H1 (cell line): ENCODE data around the gene VPS13D. TPM values are rescaled to one million over a fixed set of nuclear protein-coding genes. Genes with fewer than 3 reads are reported as not detected.

ENCODE experiments used
- CTCF ChIA-PET: fragments of 300-600 bp; sonication (Branson Sonifier 250); formaldehyde crosslinking; loops from one replicate; lab custom pipeline; 2021; ENCODE audit not compliant: partially characterized antibody; lab: Charles Lee
- POLR2A ChIA-PET: fragments of 300-600 bp; sonication (Branson Sonifier 250); formaldehyde crosslinking; loops from one replicate; lab custom pipeline; 2021; ENCODE audit warnings: inconsistent platforms; ENCODE audit not compliant: partially characterized antibody; lab: Charles Lee
- DNase-seq, 2 experiments: peaks; one replicate each; pipeline versions ENCODE4 v3.0.0 to v3.0.0-alpha.2; 2010 to 2022; ENCODE audit warnings: low spot score in 2 of 2, low read depth in 1 of 2, mixed read lengths in 1 of 2
- FAIRE-seq: peaks from 2 replicates; lab custom pipeline; 2011; peaks lifted over from hg19 to GRCh38; lab: Jason Lieb, UNC
- H2AFZ ChIP-seq: 2 replicates; pipeline ENCODE4 v1.8.1; 2012; ENCODE audit warnings: low read length, inconsistent platforms
- H2AK5ac ChIP-seq: 2 replicates; pipeline ENCODE4 v1.6.1; 2013; ENCODE audit warnings: low read depth, low read length
- H2BK120ac ChIP-seq: replicated peaks from 2 replicates; pipeline ENCODE3; 2013; ENCODE audit warnings: low read depth, low read length, inconsistent platforms
- H2BK12ac ChIP-seq: 2 replicates; pipeline ENCODE4 v1.6.1; 2013; ENCODE audit warnings: low read depth, low read length
- H2BK15ac ChIP-seq: 2 replicates; pipeline ENCODE4 v1.6.1; 2013; ENCODE audit warnings: low read length
- H2BK20ac ChIP-seq: 2 replicates; pipeline ENCODE4 v1.6.1; 2013; ENCODE audit warnings: low read length
- H2BK5ac ChIP-seq: 2 replicates; pipeline ENCODE4 v1.6.1; 2013; ENCODE audit warnings: low read depth, low read length
- H3K14ac ChIP-seq: 2 replicates; pipeline ENCODE4 v1.6.1; 2013; ENCODE audit warnings: inconsistent platforms; ENCODE audit not compliant: insufficient read length
- H3K18ac ChIP-seq: 2 replicates; pipeline ENCODE4 v1.6.1; 2013; ENCODE audit warnings: low read length; ENCODE audit errors: extremely low read depth
- H3K23ac ChIP-seq: 2 replicates; pipeline ENCODE4 v1.6.1; 2013; ENCODE audit warnings: inconsistent platforms; ENCODE audit not compliant: insufficient read length
- H3K23me2 ChIP-seq: 2 replicates; pipeline ENCODE4 v1.6.1; 2013; ENCODE audit warnings: low read depth, low read length
- H3K27ac ChIP-seq: 2 replicates; pipeline ENCODE4 v1.6.1; 2011; ENCODE audit warnings: low read depth, low read length, inconsistent platforms
- H3K27me3 ChIP-seq, 4 experiments: replicated peaks in 1 of 4; 1 replicate in 1 of 4; 2 replicates in 3 of 4; pipeline versions ENCODE4 v1.6.1 to v1.8.1; 2011 to 2013; ENCODE audit warnings: low read length in 3 of 4, mild to moderate bottlenecking in 3 of 4, inconsistent platforms in 2 of 4, mixed read lengths in 2 of 4, moderate library complexity in 1 of 4; ENCODE audit not compliant: control insufficient read depth in 3 of 4, insufficient read depth in 3 of 4; ENCODE audit errors: extremely low read depth in 1 of 4
- H3K36me3 ChIP-seq, 4 experiments: 2 replicates each; pipeline versions ENCODE4 v1.6.1 to v1.8.1; 2011 to 2013; ENCODE audit warnings: mild to moderate bottlenecking in 4 of 4, low read length in 3 of 4, moderate library complexity in 2 of 4, control low read depth in 1 of 4, inconsistent platforms in 1 of 4; ENCODE audit not compliant: insufficient read depth in 4 of 4, control insufficient read depth in 2 of 4
- H3K4ac ChIP-seq: replicated peaks from 2 replicates; pipeline ENCODE3; 2013; ENCODE audit warnings: low read length, low read depth, mixed read lengths, inconsistent platforms; ENCODE audit not compliant: insufficient read length
- H3K4me1 ChIP-seq, 4 experiments: replicated peaks in 1 of 4; 1 replicate in 1 of 4; 2 replicates in 3 of 4; pipeline versions ENCODE4 v1.6.1 to v1.8.1; 2011 to 2013; ENCODE audit warnings: low read length in 3 of 4, inconsistent platforms in 2 of 4, mixed read lengths in 1 of 4; ENCODE audit not compliant: insufficient read depth in 4 of 4, control insufficient read depth in 3 of 4
- H3K4me2 ChIP-seq, 2 experiments: 2 replicates each; pipeline versions ENCODE4 v1.6.1 to v1.8.1; 2011 to 2013; ENCODE audit warnings: low read depth in 2 of 2, low read length in 2 of 2, control low read depth in 1 of 2, inconsistent platforms in 1 of 2, mild to moderate bottlenecking in 1 of 2; ENCODE audit not compliant: insufficient read depth in 1 of 2
- H3K4me3 ChIP-seq, 4 experiments: fragments of 200-600, 300-600 bp in 1 of 4; sonication (generic), shearing (Covaris generic), sonication (Bioruptor Twin) in 1 of 4; 2 replicates each; pipeline versions ENCODE4 v1.5.1 to v1.8.1; 2011 to 2016; ENCODE audit warnings: low read length in 4 of 4, low read depth in 3 of 4, control low read depth in 2 of 4, inconsistent platforms in 2 of 4, mild to moderate bottlenecking in 2 of 4, mixed read lengths in 1 of 4, moderate library complexity in 1 of 4; ENCODE audit not compliant: insufficient read depth in 2 of 4; ENCODE audit errors: extremely low read depth in 1 of 4
- H3K56ac ChIP-seq: replicated peaks from 2 replicates; pipeline ENCODE3; 2013; ENCODE audit warnings: low read depth, mild to moderate bottlenecking, mixed read lengths, low read length, inconsistent platforms; ENCODE audit not compliant: insufficient read length
- H3K79me1 ChIP-seq: 2 replicates; pipeline ENCODE4 v1.6.1; 2013; ENCODE audit warnings: low read depth, low read length, control low read depth
- H3K79me2 ChIP-seq, 2 experiments: 2 replicates each; pipeline versions ENCODE4 v1.6.1 to v1.8.1; 2012 to 2013; ENCODE audit warnings: low read length in 2 of 2, mild to moderate bottlenecking in 2 of 2, inconsistent platforms in 1 of 2; ENCODE audit not compliant: insufficient read depth in 2 of 2, control insufficient read depth in 1 of 2
- H3K9ac ChIP-seq, 4 experiments: replicated peaks in 1 of 4; 1 replicate in 1 of 4; 2 replicates in 3 of 4; pipeline versions ENCODE4 v1.6.1 to v1.8.1; 2011 to 2013; ENCODE audit warnings: low read depth in 3 of 4, low read length in 3 of 4, control low read depth in 2 of 4, mild to moderate bottlenecking in 2 of 4, moderate library complexity in 2 of 4, inconsistent platforms in 1 of 4; ENCODE audit errors: extremely low read depth in 1 of 4
- H3K9me3 ChIP-seq, 2 experiments: 2 replicates each; pipeline versions ENCODE4 v1.6.1 to v1.8.1; 2012 to 2013; ENCODE audit warnings: mild to moderate bottlenecking in 2 of 2, moderate library complexity in 2 of 2, control low read depth in 1 of 2, inconsistent platforms in 1 of 2, low read depth in 1 of 2, low read length in 1 of 2, mixed read lengths in 1 of 2; ENCODE audit not compliant: insufficient read depth in 2 of 2
- H4K20me1 ChIP-seq, 2 experiments: replicated peaks in 1 of 2; 2 replicates each; pipeline versions ENCODE3 to v1.8.1; 2011 to 2013; ENCODE audit warnings: inconsistent platforms in 2 of 2, low read length in 2 of 2, mild to moderate bottlenecking in 1 of 2; ENCODE audit not compliant: insufficient read depth in 2 of 2, control insufficient read depth in 1 of 2
- H4K5ac ChIP-seq: 2 replicates; pipeline ENCODE4 v1.6.1; 2013; ENCODE audit warnings: low read length, low read depth, mixed read lengths, inconsistent platforms; ENCODE audit not compliant: insufficient read length
- H4K8ac ChIP-seq: 2 replicates; pipeline ENCODE4 v1.8.0; 2013; ENCODE audit warnings: mild to moderate bottlenecking, moderate library complexity, low read length, inconsistent platforms; ENCODE audit not compliant: insufficient read depth; ENCODE audit errors: extremely low read depth
- H4K91ac ChIP-seq: replicated peaks from 2 replicates; pipeline ENCODE3; 2013; ENCODE audit warnings: low read length, mixed read lengths, inconsistent platforms; ENCODE audit not compliant: insufficient read length
- CEBPB ChIP-seq: IDR thresholded peaks from 2 replicates; pipeline ENCODE4 v1.6.1; 2012; ENCODE audit warnings: low read depth, low read length
- CTCF ChIP-seq, 3 experiments: IDR thresholded peaks; 1 replicate in 2 of 3; 2 replicates in 1 of 3; pipeline versions ENCODE4 v1.5.1 to v1.6.1; 2011; ENCODE audit warnings: low read length in 3 of 3, mild to moderate bottlenecking in 3 of 3, inconsistent platforms in 2 of 3, low read depth in 1 of 3, moderate library complexity in 1 of 3; ENCODE audit not compliant: insufficient read depth in 1 of 3; ENCODE audit errors: control extremely low read depth in 1 of 3
- EP300 ChIP-seq, 2 experiments: IDR thresholded peaks; 1 replicate in 1 of 2; 2 replicates in 1 of 2; pipeline ENCODE4 v1.6.1; 2011 to 2012; ENCODE audit warnings: low read depth in 2 of 2, low read length in 2 of 2, mild to moderate bottlenecking in 2 of 2, borderline replicate concordance in 1 of 2, inconsistent platforms in 1 of 2, moderate library complexity in 1 of 2
- NANOG ChIP-seq: IDR thresholded peaks from 2 replicates; pipeline ENCODE4 v1.6.1; 2011; ENCODE audit warnings: low read length, low read depth, mild to moderate bottlenecking, inconsistent platforms; ENCODE audit not compliant: insufficient read depth, poor library complexity, severe bottlenecking
- NRF1 ChIP-seq: IDR thresholded peaks from 2 replicates; pipeline ENCODE4 v1.6.1; 2011; ENCODE audit warnings: mild to moderate bottlenecking, low read depth, low read length, improper control_type of control experiment
- SP2 ChIP-seq: IDR thresholded peaks from 2 replicates; pipeline ENCODE4 v1.6.1; 2012; ENCODE audit warnings: mild to moderate bottlenecking, low read length, inconsistent platforms
- SP4 ChIP-seq: IDR thresholded peaks from 2 replicates; pipeline ENCODE4 v1.6.1; 2012; ENCODE audit warnings: low read length, inconsistent platforms
- USF2 ChIP-seq: IDR thresholded peaks from 2 replicates; pipeline ENCODE4 v1.6.1; 2011; ENCODE audit warnings: low read length, improper control_type of control experiment
- ZNF274 ChIP-seq: IDR thresholded peaks from 2 replicates; pipeline ENCODE4 v1.7.0; 2012; ENCODE audit warnings: low read length, borderline replicate concordance; ENCODE audit errors: extremely low read depth
- WGBS, 2 experiments: shearing (Covaris generic) in 1 of 2; methylation state at CpG; one replicate each; pipeline versions ENCODE4 v1.1.6 to v1.1.7; 2013 to 2015; ENCODE audit warnings: low lambda C conversion rate in 2 of 2, mixed read lengths in 2 of 2, inconsistent platforms in 1 of 2, low coverage in 1 of 2, missing lambda C conversion rate in 1 of 2; ENCODE audit not compliant: insufficient replicate concordance in 2 of 2, insufficient coverage in 1 of 2, insufficient read length in 1 of 2; ENCODE audit errors: extremely low coverage in 1 of 2, missing lambda C conversion rate in 1 of 2; 5-methylcytosine and 5-hydroxymethylcytosine counted together
- polyA plus RNA-seq, 7 experiments: library from polyadenylated mRNA; depleted of rRNA in 3 of 7; stranded (reverse) in 5 of 7; unstranded in 2 of 7; fragments of >200 nt in 5 of 7; fragments of 200-250 nt in 2 of 7; gene quantifications; 1 replicate in 5 of 7; 2 replicates in 1 of 7; 4 replicates in 1 of 7; pipeline versions ENCODE4 v1.2.1 to v1.2.3, GENCODE V29; 2011 to 2013; ENCODE audit warnings: missing spikeins in 2 of 7, mixed read lengths in 2 of 7
- total RNA-seq: library from RNA; stranded (reverse); fragmentation: NEBNext Ultra II Directional; extraction: Animal tissue kit (Norgen Biotek cat#: 25700); gene quantifications from 2 replicates; pipeline ENCODE4 v1.2.1, GENCODE V29; 2021

VPS13D gene
- total and polyA plus RNA-seq, 2 of the 8 experiments (the other 6 are each of a cell fraction or from before 2014, with no cell fraction given), result 10.9 to 31.2 TPM

- no peak overlapping the region for H2AK5ac ChIP-seq
- POLR2A ChIA-PET, result no interaction called here
- no peaks in the 10 kb centered on the region for H3K27me3 ChIP-seq
- H3K4me1 ChIP-seq, result no peaks in the 10 kb centered on the region
- no peak overlapping the region for H2BK120ac ChIP-seq
- WGBS, 2 experiments, result 88% methylated on average over 5 of the region's 5 CpGs; no CpG with 5 or more reads in 1 of the 2 experiments
- no peak overlapping the region for H3K27ac ChIP-seq
- no peak overlapping the region for H3K4ac ChIP-seq
- H2BK12ac ChIP-seq, result no peak overlapping the region
- TF ChIP-seq NANOG, result no peak
- TF ChIP-seq ZNF274, result no peak
- no peak for TF ChIP-seq SP2
- no peak for TF ChIP-seq EP300 (IDR thresholded peaks at IDR 0.05; ENCODE audit: borderline replicate concordance in 1 of 2, low read depth in 2 of 2, low read length in 2 of 2)
- no peak for TF ChIP-seq SP4
- no peak for TF ChIP-seq NRF1
- TF ChIP-seq CTCF (IDR thresholded peaks at IDR 0.05; ENCODE audit: control extremely low read depth in 1 of 3, insufficient read depth in 1 of 3, low read depth in 1 of 3, low read length in 3 of 3), result no peak
- no peak for TF ChIP-seq USF2
- no peak for TF ChIP-seq CEBPB
- TF ChIP-seq, all 59 proteins: peak for 0
- Histone ChIP-seq H4K5ac (no peak overlapping the region), H4K91ac (no peak overlapping the region), H3K9me3 (no peaks in the 10 kb centered on the region), H3K14ac (no peak overlapping the region), H4K20me1 (no peaks in the 10 kb centered on the region), H3K56ac (no peak overlapping the region), H2AFZ (no peak overlapping the region), H2BK15ac (no peak overlapping the region), H3K9ac (no peak overlapping the region), H3K4me3 (no peak overlapping the region), H4K8ac (no peak overlapping the region), H3K36me3 (peaks cover 3 to 17% (median 11%) of the 10 kb centered on the region in 4 experiments; a peak in 6 of 8 replicates), H3K18ac (no peak overlapping the region), H2BK5ac (no peak overlapping the region), H3K23ac (no peak overlapping the region), H3K79me2 (no peaks in the 10 kb centered on the region; a peak in 1 of 4 replicates), H3K79me1 (no peaks in the 10 kb centered on the region; the same call in 1 of the 2 replicates), H3K23me2 (no peaks in the 10 kb centered on the region), H2BK20ac (no peak overlapping the region), H3K4me2 (no peak overlapping the region)
- DNase-seq, result no peak
- no peak for FAIRE-seq
- CTCF ChIA-PET, result interaction anchor here (1.8 kb wide), 1 partner anchor 10 kb away, joined by 16 read pairs; no protein-coding TSS in a partner anchor
Observed at GRCh38 chr1:12285496-12286143, 55.8 kb downstream of the VPS13D start.
